Pancreas (tissue), 10 donors: Measurements from ENCODE around the gene FRMPD2. TPM values are rescaled to one million over a fixed set of nuclear protein-coding genes. Genes with fewer than 3 reads are reported as not detected.
A peak's percentile ranks its signal among the peaks of the same experiment; 100 is the strongest.
"Not testable (repeated sequence)": the region's sequence is repeated elsewhere in the genome, so short reads cannot be mapped to it uniquely, and the experiment has no call there.

Experiments
- ATAC-seq, 4 donors: fragments of 200-7000 bp; cut with Tn5 transposase; one replicate each; pipeline versions ENCODE4 v1.8.0 to v1.9.1; 2020; ENCODE audit warnings: mild to moderate bottlenecking in 4 of 4, moderate library complexity in 4 of 4
- DNase-seq, 6 donors: peaks; one replicate each; pipeline ENCODE4 v3.0.0-alpha.2; 2020
- FAIRE-seq: peaks from 2 replicates; lab custom pipeline; 2012; peaks lifted over from hg19 to GRCh38; lab: Jason Lieb, UNC
- H3K27ac ChIP-seq, 4 donors: fragments of 200-600 bp; sonication (generic); 1 replicate in 3 of 4; 2 replicates in 1 of 4; pipeline versions ENCODE4 v1.5.0 to v1.8.0; 2020
- H3K27me3 ChIP-seq, 4 donors: fragments of 200-600 bp; one replicate each; pipeline ENCODE4 v1.8.0; 2021
- H3K36me3 ChIP-seq, 3 donors: fragments of 200-600 bp; sonication (generic) in 1 of 3; one replicate each; pipeline versions ENCODE4 v1.5.0 to v1.8.0; 2020 to 2021
- H3K4me1 ChIP-seq, 3 donors: fragments of 200-600 bp; one replicate each; pipeline ENCODE4 v1.8.0; 2021
- H3K4me3 ChIP-seq, 4 donors: fragments of 200-600 bp; sonication (generic) in 2 of 4; one replicate each; pipeline versions ENCODE4 v1.5.0 to v1.8.0; 2020 to 2021
- H3K9me3 ChIP-seq, 4 donors: fragments of 200-600 bp; one replicate each; pipeline ENCODE4 v1.8.0; 2021
- WGBS, 2 donors: extraction: QIAGEN DNeasy Blood & Tissue Kit; methylation state at CpG; one replicate each; pipeline ENCODE4 v1.1.7; 2013; 5-methylcytosine and 5-hydroxymethylcytosine counted together
- intact Hi-C, 3 donors: fragments of 100-400 bp; cut with DNase I; formaldehyde crosslinking; loops; one replicate each; pipeline versions ENCODE4 v1.11.1 to v1.14.2; 2022
- polyA plus RNA-seq, 2 donors: library from polyadenylated mRNA; stranded (reverse); fragments of 200-250 nt; gene quantifications; one replicate each; pipeline ENCODE4 v1.2.3, GENCODE V29; 2013
- total RNA-seq, 6 donors: library from RNA; stranded (reverse); fragmentation: NEBNext Ultra II Directional in 4 of 6; extraction: Animal tissue kit (Norgen Biotek cat#: 25700) in 4 of 6; gene quantifications; one replicate each; pipeline versions ENCODE4 v1.2.1 to v1.2.4, GENCODE V29; 2021 to 2023
- TF ChIP-seq, protein P1 (sequence below), 4 donors: fragments of 200-600 bp; sonication (generic) in 3 of 4; IDR thresholded peaks; one replicate each; pipeline versions ENCODE4 v1.5.0 to v1.8.0; 2021; ENCODE audit warnings: antibody characterized with exemption in 4 of 4
- donor health status: healthy with polysubstance abuse.
- donor health status: DM: no; HTN: no; CAD: no; lungs with moderate emphysema.
- donor health status: DM: no; HTN: no; CAD: no.
- donor health status: control.
- donor health status: control.
- donor health status: Bipolar disorder and iron deficiency.
- donor health status: DM: yes; HTN: yes; CAD: no.
- donor health status: DM: no; HTN: no; CAD: no.
- donor health status: DM: no; HTN: no; CAD: no.
- donor health status: DM: yes; HTN: yes; CAD: no.

The FRMPD2 gene
- total and polyA plus RNA-seq, 8 donors, result 0.08 to 0.47 (median 0.24) TPM

DNA sequence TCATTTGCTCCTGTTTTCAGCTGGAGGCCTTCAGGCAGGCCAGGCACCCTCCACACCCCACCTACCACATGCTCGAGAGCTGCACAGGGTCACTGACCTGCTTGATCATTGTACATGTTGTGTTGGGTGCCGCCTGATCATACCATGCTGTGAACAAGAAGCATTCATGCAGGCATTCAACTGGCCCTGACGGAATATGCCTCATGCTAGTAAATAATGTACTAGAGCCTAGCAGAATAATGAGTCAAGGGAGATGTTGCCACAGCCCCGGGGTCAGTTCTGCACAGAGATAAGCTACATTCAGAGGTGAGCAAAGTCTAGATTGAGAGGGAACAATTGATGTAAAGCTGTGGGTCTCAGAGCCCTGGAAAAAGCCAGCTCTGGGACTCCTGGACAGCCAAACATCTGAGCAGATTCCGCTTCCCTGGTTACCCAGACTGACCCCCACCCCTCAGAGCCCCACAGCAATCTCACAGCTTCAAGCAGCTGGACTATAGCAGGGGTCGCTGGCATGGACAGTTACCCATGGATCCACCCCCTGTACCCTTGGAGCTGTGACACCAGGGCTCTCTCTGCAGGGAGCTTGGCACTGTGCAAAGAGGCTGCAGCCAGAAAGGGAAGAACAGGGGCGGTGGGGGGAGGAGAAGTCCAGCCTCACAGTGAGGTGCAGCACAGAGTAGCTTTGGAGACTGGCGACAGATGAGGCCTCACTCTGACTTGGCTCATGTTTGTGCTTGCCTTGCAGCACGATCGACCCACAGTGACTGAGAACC is 86.6 kb downstream of the FRMPD2 start:
- ATAC-seq, result no peak

DNA sequence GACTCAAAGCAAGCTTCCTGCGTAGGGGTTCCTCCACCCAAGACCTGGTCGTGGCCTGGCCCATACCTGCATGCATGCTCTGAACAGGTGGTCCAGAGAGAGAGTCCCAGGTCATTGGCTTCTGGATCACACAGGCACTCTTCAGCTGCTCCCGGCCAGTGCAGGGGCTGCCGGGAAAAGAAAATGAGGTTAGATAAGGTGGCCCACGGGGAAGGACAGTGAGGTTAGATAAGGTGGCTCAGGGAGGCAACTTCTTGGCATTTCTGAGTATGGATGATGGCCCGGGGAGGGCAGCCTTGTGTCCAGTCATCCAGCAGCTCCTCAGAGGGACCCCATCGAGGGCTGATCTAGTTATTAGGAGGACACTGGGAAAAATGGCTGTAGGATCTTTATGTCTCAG is 87.4 kb downstream of the FRMPD2 start:
- FAIRE-seq, result no peak

More for the DNA sequence above, 86.6 kb downstream of the FRMPD2 start:
- Histone ChIP-seq H3K9me3 (no peaks in the 10 kb centered on the region), H3K27me3 (no peaks in the 10 kb centered on the region), H3K4me1 (no peaks in the 10 kb centered on the region), H3K27ac (no peak overlapping the region), H3K36me3 (no peaks in the 10 kb centered on the region), H3K4me3 (no peak overlapping the region)
- TF ChIP-seq, protein P1, sequence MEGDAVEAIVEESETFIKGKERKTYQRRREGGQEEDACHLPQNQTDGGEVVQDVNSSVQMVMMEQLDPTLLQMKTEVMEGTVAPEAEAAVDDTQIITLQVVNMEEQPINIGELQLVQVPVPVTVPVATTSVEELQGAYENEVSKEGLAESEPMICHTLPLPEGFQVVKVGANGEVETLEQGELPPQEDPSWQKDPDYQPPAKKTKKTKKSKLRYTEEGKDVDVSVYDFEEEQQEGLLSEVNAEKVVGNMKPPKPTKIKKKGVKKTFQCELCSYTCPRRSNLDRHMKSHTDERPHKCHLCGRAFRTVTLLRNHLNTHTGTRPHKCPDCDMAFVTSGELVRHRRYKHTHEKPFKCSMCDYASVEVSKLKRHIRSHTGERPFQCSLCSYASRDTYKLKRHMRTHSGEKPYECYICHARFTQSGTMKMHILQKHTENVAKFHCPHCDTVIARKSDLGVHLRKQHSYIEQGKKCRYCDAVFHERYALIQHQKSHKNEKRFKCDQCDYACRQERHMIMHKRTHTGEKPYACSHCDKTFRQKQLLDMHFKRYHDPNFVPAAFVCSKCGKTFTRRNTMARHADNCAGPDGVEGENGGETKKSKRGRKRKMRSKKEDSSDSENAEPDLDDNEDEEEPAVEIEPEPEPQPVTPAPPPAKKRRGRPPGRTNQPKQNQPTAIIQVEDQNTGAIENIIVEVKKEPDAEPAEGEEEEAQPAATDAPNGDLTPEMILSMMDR (IDR thresholded peaks at IDR 0.05), result no peak
- DNase-seq (no peak), FAIRE-seq (no peak)
- intact Hi-C loops, result no loop called here
- WGBS, 2 donors, result 62 to 64% methylated on average over 10 of the region's 10 CpGs

GRCh38 chr10:48186264-48186804 is 88.2 kb downstream of the FRMPD2 start:
- ATAC-seq, H3K27me3 ChIP-seq, H3K36me3 ChIP-seq, H3K9me3 ChIP-seq, DNase-seq, H3K4me1 ChIP-seq, intact Hi-C loops, H3K4me3 ChIP-seq, H3K27ac ChIP-seq, FAIRE-seq: not testable (repeated sequence)
- WGBS, 2 donors, result 92 to 93% methylated on average over 9 of the region's 9 CpGs

More for the DNA sequence above, 87.4 kb downstream of the FRMPD2 start:
- Histone ChIP-seq H3K4me1 (no peaks in the 10 kb centered on the region), H3K27ac (no peak overlapping the region), H3K27me3 (no peaks in the 10 kb centered on the region), H3K4me3 (no peak overlapping the region), H3K9me3 (no peaks in the 10 kb centered on the region), H3K36me3 (no peaks in the 10 kb centered on the region)
- intact Hi-C loops, result no loop called here
- DNase-seq, result no peak
- TF ChIP-seq, protein P1 (IDR thresholded peaks at IDR 0.05), result no peak
- no peak for ATAC-seq
- WGBS, 2 donors, result 84 to 86% methylated on average over 7 of the region's 7 CpGs

- H3K27me3 ChIP-seq, result no peaks in the 10 kb centered on the region
- WGBS, 2 donors, result 74 to 79% methylated on average over 4 of the region's 4 CpGs
- ATAC-seq, result no peak
- H3K27ac ChIP-seq, result no peak overlapping the region
- TF ChIP-seq, protein P1 (IDR thresholded peaks at IDR 0.05), result no peak
- FAIRE-seq, result no peak
- H3K4me1 ChIP-seq, result no peaks in the 10 kb centered on the region
- H3K9me3 ChIP-seq, result no peaks in the 10 kb centered on the region
- H3K36me3 ChIP-seq, result no peaks in the 10 kb centered on the region
- no peak for DNase-seq
- no peak overlapping the region for H3K4me3 ChIP-seq
- intact Hi-C loops, result no loop called here
Measured at GRCh38 chr10:48184224-48184623, 90.3 kb downstream of the FRMPD2 start.

GRCh38 chr10:48172715-48173114 is 101.8 kb downstream of the FRMPD2 start:
- H3K27me3 ChIP-seq, H3K4me1 ChIP-seq, FAIRE-seq, intact Hi-C loops, H3K4me3 ChIP-seq, H3K36me3 ChIP-seq, DNase-seq, H3K9me3 ChIP-seq, H3K27ac ChIP-seq: not testable (repeated sequence)
- ATAC-seq, result peak in 2 of 4 donors; percentile 67 to 72
- WGBS, 2 donors, result 34 to 50% methylated on average over 2 to 5 of the region's 5 CpGs

GRCh38 chr10:48160670-48161069 is 113.8 kb downstream of the FRMPD2 start:
- 20 to 46% methylated on average over 3 of the region's 5 CpGs for WGBS, 2 donors
- H3K4me1 ChIP-seq, H3K4me3 ChIP-seq, H3K27ac ChIP-seq, H3K27me3 ChIP-seq, intact Hi-C loops, DNase-seq, H3K9me3 ChIP-seq, ATAC-seq, H3K36me3 ChIP-seq, FAIRE-seq: not testable (repeated sequence)

DNA sequence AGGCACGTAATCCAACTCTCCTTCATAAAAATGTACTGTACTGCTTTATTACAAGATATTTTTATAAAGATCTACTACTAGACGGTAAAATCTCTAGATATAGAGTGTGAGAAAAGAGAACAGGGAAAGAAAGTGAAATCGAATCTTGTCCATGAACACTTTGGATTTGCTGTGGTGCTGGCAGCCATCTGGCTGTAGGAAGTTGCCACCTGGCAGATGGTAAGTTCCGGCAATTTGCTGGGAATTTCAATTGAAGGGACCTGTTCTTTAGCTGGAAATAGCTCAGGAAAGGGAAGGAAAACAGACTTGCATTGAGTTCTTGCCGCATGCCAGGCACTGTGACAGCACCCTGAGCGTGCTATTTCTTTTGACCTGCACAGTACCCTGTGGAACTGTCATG is 114.3 kb downstream of the FRMPD2 start:
- H3K27ac ChIP-seq, FAIRE-seq, H3K4me3 ChIP-seq, H3K36me3 ChIP-seq, intact Hi-C loops, H3K9me3 ChIP-seq, ATAC-seq, H3K4me1 ChIP-seq, DNase-seq, H3K27me3 ChIP-seq: not testable (repeated sequence)
- 65 to 74% methylated on average over 6 of the region's 6 CpGs for WGBS, 2 donors

DNA sequence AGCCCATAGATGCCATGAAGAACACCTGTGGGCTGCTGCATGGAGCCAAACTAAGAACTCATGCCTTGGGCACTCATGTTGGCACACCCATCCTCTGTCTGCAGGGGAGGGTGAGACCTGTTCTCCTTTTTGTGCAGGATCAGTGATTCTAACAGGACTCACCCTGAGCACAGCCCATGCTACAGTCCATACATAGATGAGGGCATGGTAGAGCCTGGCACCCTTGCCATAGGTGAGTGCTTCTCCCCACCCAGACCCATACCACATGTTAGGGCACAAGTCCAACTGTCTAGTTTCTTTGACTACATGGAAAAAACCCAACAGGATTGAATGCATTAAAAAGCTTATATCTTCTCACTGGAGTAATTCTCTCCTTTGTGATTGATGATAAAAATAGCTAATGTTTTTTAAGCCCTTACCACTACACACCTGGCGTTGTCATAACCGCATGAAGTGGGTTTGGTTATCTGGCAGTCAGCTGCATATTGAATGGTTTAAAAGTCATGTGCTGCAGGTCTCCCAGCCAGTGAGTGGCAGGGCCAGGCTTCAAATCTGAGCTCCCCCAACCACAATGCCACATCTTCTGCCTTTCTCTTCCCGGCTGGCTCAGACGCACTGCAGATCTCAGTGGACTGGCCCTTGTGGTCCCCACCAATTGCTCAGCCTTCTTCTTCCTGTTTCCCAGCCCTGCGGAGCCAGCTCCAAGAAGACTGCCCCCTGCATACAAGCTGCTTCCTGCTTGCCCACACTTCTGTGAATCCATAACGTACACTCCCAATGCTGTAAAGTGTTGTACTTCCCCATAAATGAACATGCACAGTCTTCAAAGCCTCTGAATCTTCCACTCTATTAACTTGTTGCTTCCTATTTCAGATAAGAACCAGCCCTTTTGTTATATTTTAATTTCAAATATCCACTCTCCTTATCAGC is 120.0 kb downstream of the FRMPD2 start:
- intact Hi-C loops, H3K36me3 ChIP-seq, H3K4me3 ChIP-seq, H3K27me3 ChIP-seq, H3K4me1 ChIP-seq, H3K9me3 ChIP-seq, DNase-seq, H3K27ac ChIP-seq, FAIRE-seq: not testable (repeated sequence)
- ATAC-seq, result peak in 2 of 4 donors; percentile 60 to 61
- 74 to 76% methylated on average over 4 to 6 of the region's 6 CpGs for WGBS, 2 donors
